Upper lobe of left lung (tissue), 6 donors: Measurements from ENCODE around the gene MEIOB. TPM values are rescaled to one million over a fixed set of nuclear protein-coding genes. Genes with fewer than 3 reads are reported as not detected.

Source experiments
- ATAC-seq, 2 donors: fragments of 200-7000 bp; cut with Tn5 transposase; one replicate each; pipeline ENCODE4 v1.9.1; 2022; ENCODE audit warnings: mild to moderate bottlenecking in 2 of 2, moderate library complexity in 2 of 2; ENCODE audit not compliant: low FRiP score in 2 of 2
- DNase-seq, 2 donors: peaks; one replicate each; pipeline ENCODE4 v3.0.0-alpha.2; 2019 to 2020
- H3K27ac ChIP-seq, 4 donors: fragments of 200-600 bp; sonication (generic); one replicate each; pipeline ENCODE4 v1.5.1; 2016 to 2019
- H3K27me3 ChIP-seq, 4 donors: fragments of 200-600 bp; sonication (generic); one replicate each; pipeline ENCODE4 v1.5.1; 2017 to 2019
- H3K36me3 ChIP-seq, 4 donors: fragments of 200-600 bp; sonication (generic); one replicate each; pipeline ENCODE4 v1.5.1; 2016 to 2019
- H3K4me1 ChIP-seq, 4 donors: fragments of 200-600 bp; sonication (generic); one replicate each; pipeline ENCODE4 v1.5.1; 2018 to 2019
- H3K4me3 ChIP-seq, 4 donors: fragments of 200-600 bp; sonication (generic); one replicate each; pipeline ENCODE4 v1.5.1; 2017 to 2019; ENCODE audit warnings: mild to moderate bottlenecking in 2 of 4, moderate library complexity in 1 of 4
- H3K9me3 ChIP-seq, 4 donors: fragments of 200-600 bp; sonication (generic); one replicate each; pipeline ENCODE4 v1.5.1; 2018 to 2019
- CTCF ChIP-seq, 6 experiments: fragments of 450-650 bp in 4 of 6; fragments of 200-600 bp in 2 of 6; sonication (generic) in 2 of 6; IDR thresholded peaks; one replicate each; pipeline ENCODE4 v1.5.1; 2016 to 2019; ENCODE audit warnings: antibody characterized with exemption in 6 of 6
- EP300 ChIP-seq, 4 donors: sonication (generic); formaldehyde crosslinking; IDR thresholded peaks; one replicate each; pipeline ENCODE4 v1.5.1; 2017; ENCODE audit warnings: antibody characterized with exemption in 4 of 4, control low read depth in 2 of 4
- POLR2A ChIP-seq, 4 donors: fragments of 450-650 bp; IDR thresholded peaks; one replicate each; pipeline ENCODE4 v1.5.1; 2016 to 2017; ENCODE audit warnings: antibody characterized with exemption in 4 of 4, mild to moderate bottlenecking in 2 of 4
- POLR2AphosphoS5 ChIP-seq, 2 donors: sonication (generic); formaldehyde crosslinking; IDR thresholded peaks; one replicate each; pipeline ENCODE4 v1.5.1; 2017; ENCODE audit warnings: antibody characterized with exemption in 2 of 2
- WGBS, 2 donors: methylation state at CpG; one replicate each; pipeline ENCODE4 v1.1.5; 2017 to 2018; 5-methylcytosine and 5-hydroxymethylcytosine counted together
- total RNA-seq, 6 donors: library from RNA; depleted of rRNA in 4 of 6; stranded (reverse); fragments of >200 nt in 4 of 6; gene quantifications; one replicate each; pipeline versions ENCODE4 v1.1.0 to v1.2.1, GENCODE V29; 2016 to 2021
- donor health status: DM: no; HTN: no; CAD: no; lungs with moderate emphysema.
- donor health status: DM: no; HTN: yes; CAD: no; lungs with severe emphysema.

The MEIOB gene
- total RNA-seq, 6 donors from 2014 or later, result 0.54 TPM; not detected in 5

GRCh38 chr16:1911467-1912214, 39.7 kb upstream of the MEIOB start:
- TF ChIP-seq CTCF (IDR thresholded peaks at IDR 0.05) (no peak), POLR2A (IDR thresholded peaks at IDR 0.05) (no peak), POLR2AphosphoS5 (IDR thresholded peaks at IDR 0.05) (no peak), EP300 (IDR thresholded peaks at IDR 0.05) (no peak)
- Histone ChIP-seq H3K4me3 (no peak overlapping the region), H3K27ac (no peak overlapping the region), H3K9me3 (no peaks in the 10 kb centered on the region), H3K4me1 (peaks cover 0 to 14% (median 7%) of the 10 kb centered on the region in 4 donors), H3K27me3 (no peaks in the 10 kb centered on the region), H3K36me3 (no peaks in the 10 kb centered on the region)
- peak in 1 of 2 donors; percentile 82 for DNase-seq
- no peak for ATAC-seq
- 84 to 89% methylated on average over 39 to 59 of the region's 59 CpGs for WGBS, 2 donors

DNA sequence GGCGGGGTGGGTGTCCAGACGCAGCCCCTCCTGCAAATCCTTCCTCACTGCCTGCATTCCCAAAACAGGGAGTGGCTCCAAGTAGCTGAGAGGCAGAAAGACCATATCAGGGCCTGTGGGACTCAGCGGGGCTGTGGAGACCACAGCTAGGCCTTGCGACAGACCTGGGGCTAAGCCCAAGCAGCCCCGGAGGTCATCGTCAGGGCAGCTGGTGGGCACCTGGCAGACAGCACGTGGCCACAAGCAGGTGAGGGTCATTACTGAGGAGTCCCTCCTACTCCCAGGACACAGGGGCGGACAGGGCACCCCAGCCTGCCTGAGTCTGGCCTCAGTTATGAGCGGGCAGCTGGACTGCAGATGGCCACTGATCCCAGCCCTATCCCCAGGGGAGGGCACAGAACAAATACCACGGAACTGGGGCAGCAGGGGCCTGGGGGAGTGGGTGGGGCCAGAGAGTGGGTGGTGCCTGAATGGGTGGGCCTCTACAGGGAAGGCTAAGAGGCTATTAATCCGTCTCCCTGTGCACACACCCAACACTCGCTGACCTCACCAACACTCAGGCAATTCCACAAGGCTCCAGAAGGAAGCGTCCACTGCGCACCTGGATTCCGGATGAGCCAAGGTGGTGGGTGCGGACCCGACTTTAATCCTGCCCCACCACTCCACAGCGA, 37.7 kb upstream of the MEIOB start:
- Histone ChIP-seq H3K4me1 (peaks cover 0 to 22% (median 10%) of the 10 kb centered on the region in 4 donors), H3K9me3 (no peaks in the 10 kb centered on the region), H3K36me3 (no peaks in the 10 kb centered on the region), H3K4me3 (no peak overlapping the region), H3K27me3 (no peaks in the 10 kb centered on the region), H3K27ac (peak overlapping the region in 1 of 4 donors; percentile 52)
- ATAC-seq (no peak), DNase-seq (no peak)
- TF ChIP-seq POLR2AphosphoS5 (IDR thresholded peaks at IDR 0.05) (no peak), EP300 (IDR thresholded peaks at IDR 0.05) (no peak), CTCF (IDR thresholded peaks at IDR 0.05) (no peak), POLR2A (IDR thresholded peaks at IDR 0.05) (no peak)
- 67 to 73% methylated on average over 10 to 15 of the region's 18 CpGs for WGBS, 2 donors

DNA sequence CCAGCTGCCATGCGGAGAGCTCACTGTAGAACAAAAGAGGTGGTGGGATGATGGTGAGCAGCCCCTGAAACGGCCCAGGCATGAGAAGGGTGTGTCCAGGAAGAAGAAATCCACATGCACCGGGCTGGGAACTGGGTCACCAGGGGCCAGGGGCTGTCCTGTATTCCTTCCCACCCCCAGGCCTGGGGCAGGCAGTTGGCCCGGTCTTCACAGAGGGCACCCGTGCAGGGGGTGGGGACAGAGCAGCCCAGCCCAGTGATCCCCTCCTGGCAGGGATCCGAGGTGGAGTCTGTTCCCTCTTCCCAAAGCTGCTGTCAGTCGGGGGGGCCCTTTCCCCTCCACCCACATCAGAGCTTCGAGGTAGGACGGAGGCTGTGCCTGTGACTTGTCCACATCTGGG, 37.0 kb upstream of the MEIOB start:
- H3K27me3 ChIP-seq, result no peaks in the 10 kb centered on the region
- peaks cover 0 to 20% (median 11%) of the 10 kb centered on the region in 4 donors for H3K4me1 ChIP-seq
- DNase-seq (no peak), ATAC-seq (no peak)
- WGBS, 2 donors, result 53 to 61% methylated on average over 6 of the region's 9 CpGs
- H3K4me3 ChIP-seq, result no peak overlapping the region
- no peaks in the 10 kb centered on the region for H3K36me3 ChIP-seq
- no peaks in the 10 kb centered on the region for H3K9me3 ChIP-seq
- no peak overlapping the region for H3K27ac ChIP-seq
- TF ChIP-seq POLR2AphosphoS5 (IDR thresholded peaks at IDR 0.05), result no peak
- TF ChIP-seq POLR2A (IDR thresholded peaks at IDR 0.05), result no peak
- no peak for TF ChIP-seq EP300 (IDR thresholded peaks at IDR 0.05)
- TF ChIP-seq CTCF (IDR thresholded peaks at IDR 0.05), result no peak

DNA sequence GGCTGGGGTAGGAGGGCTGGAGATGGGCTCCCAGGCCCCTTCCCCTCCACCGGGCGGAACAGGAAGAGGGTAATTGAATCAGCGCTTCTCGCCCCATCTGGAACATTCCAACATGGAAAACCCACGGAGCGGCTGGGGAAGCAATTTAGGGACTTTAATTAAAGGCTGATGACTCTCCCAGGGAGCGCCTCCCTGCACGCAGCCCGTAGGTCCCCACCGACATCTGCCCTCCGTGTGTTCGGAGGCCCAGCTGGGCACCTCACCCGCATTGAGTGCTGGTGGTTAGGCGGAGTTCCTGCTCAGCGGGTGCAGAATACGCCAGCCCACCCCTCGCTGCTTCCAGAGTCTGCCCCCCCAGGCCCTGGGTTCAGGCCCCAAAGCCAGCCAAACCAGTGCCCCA, 36.2 kb upstream of the MEIOB start:
- no peak for ATAC-seq
- Histone ChIP-seq H3K27me3 (no peaks in the 10 kb centered on the region), H3K36me3 (no peaks in the 10 kb centered on the region), H3K4me1 (peaks cover 0 to 17% (median 8%) of the 10 kb centered on the region in 4 donors), H3K4me3 (no peak overlapping the region), H3K9me3 (no peaks in the 10 kb centered on the region), H3K27ac (no peak overlapping the region)
- DNase-seq, result no peak
- TF ChIP-seq CTCF (IDR thresholded peaks at IDR 0.05), result no peak
- no peak for TF ChIP-seq POLR2A (IDR thresholded peaks at IDR 0.05)
- no peak for TF ChIP-seq POLR2AphosphoS5 (IDR thresholded peaks at IDR 0.05)
- TF ChIP-seq EP300 (IDR thresholded peaks at IDR 0.05), result no peak
- WGBS, 2 donors, result 52 to 61% methylated on average over 12 to 17 of the region's 17 CpGs
